Endothelial cell of umbilical vein (primary cell): ENCODE data around the gene IL1R1. TPM values are rescaled to one million over a fixed set of nuclear protein-coding genes. Genes with fewer than 3 reads are reported as not detected.

Source experiments
- BruUV-seq: library from RNA; stranded (reverse); fragments of 400-500 nt; replicated peaks from 2 replicates; lab custom pipeline; 2021; lab: Mats Ljungman, UMichigan
- CTCF ChIA-PET: fragments of 300-600, 350-600 bp; sonication (Branson Sonifier 250); formaldehyde crosslinking; loops from one replicate; lab custom pipeline; 2021; ENCODE audit warnings: antibody characterized with exemption, inconsistent platforms; lab: Charles Lee
- POLR2A ChIA-PET: fragments of 300-600, 350-600 bp; sonication (Branson Sonifier 250); formaldehyde crosslinking; loops from one replicate; lab custom pipeline; 2021; ENCODE audit warnings: antibody characterized with exemption, inconsistent platforms; lab: Charles Lee
- DNase-seq: peaks from one replicate; pipeline ENCODE4 v3.0.0-alpha.2; 2011; ENCODE audit warnings: low read depth, low spot score
- FAIRE-seq: peaks from 2 replicates; lab custom pipeline; 2011; peaks lifted over from hg19 to GRCh38; lab: Jason Lieb, UNC
- H2AFZ ChIP-seq: 2 replicates; pipeline ENCODE4 v1.6.0; 2012; ENCODE audit warnings: low read depth, low read length, control low read depth, inconsistent platforms
- H3K27ac ChIP-seq: 2 replicates; pipeline ENCODE4 v1.5.1; 2011; ENCODE audit warnings: low read depth, mild to moderate bottlenecking, control low read depth, low read length, moderate library complexity; ENCODE audit not compliant: insufficient read depth
- H3K27me3 ChIP-seq, 2 experiments: 2 replicates each; pipeline versions ENCODE4 v1.6.0 to v1.6.1; 2011; ENCODE audit warnings: low read length in 2 of 2, mixed read lengths in 1 of 2; ENCODE audit not compliant: control insufficient read depth in 2 of 2, insufficient read depth in 2 of 2
- H3K36me3 ChIP-seq, 2 experiments: 2 replicates in 1 of 2; 3 replicates in 1 of 2; pipeline ENCODE4 v1.5.1; 2011; ENCODE audit warnings: low read length in 2 of 2, mild to moderate bottlenecking in 1 of 2, moderate library complexity in 1 of 2; ENCODE audit not compliant: control insufficient read depth in 2 of 2, insufficient read depth in 2 of 2; ENCODE audit errors: extremely low read depth in 1 of 2
- H3K4me1 ChIP-seq: 3 replicates; pipeline ENCODE4 v1.5.1; 2011; ENCODE audit warnings: mild to moderate bottlenecking, low read length; ENCODE audit not compliant: control insufficient read depth, insufficient read depth; ENCODE audit errors: extremely low read depth
- H3K4me2 ChIP-seq: 2 replicates; pipeline ENCODE4 v1.6.1; 2011; ENCODE audit warnings: low read length, control low read depth, mixed read lengths; ENCODE audit not compliant: insufficient read depth
- H3K4me3 ChIP-seq, 3 experiments: fragments of 200-600 bp in 1 of 3; sonication (generic), shearing (Covaris generic) in 1 of 3; replicated peaks in 1 of 3; 2 replicates each; pipeline ENCODE4 v1.5.1; 2011 to 2016; ENCODE audit warnings: control low read depth in 3 of 3, low read length in 3 of 3, mild to moderate bottlenecking in 2 of 3, inconsistent platforms in 1 of 3, low read depth in 1 of 3, moderate library complexity in 1 of 3; ENCODE audit not compliant: insufficient read depth in 1 of 3
- H3K79me2 ChIP-seq: 2 replicates; pipeline ENCODE4 v1.6.0; 2012; ENCODE audit warnings: low read length, inconsistent platforms; ENCODE audit not compliant: control insufficient read depth, insufficient read depth
- H3K9ac ChIP-seq: replicated peaks from 2 replicates; pipeline ENCODE3; 2011; ENCODE audit warnings: low read length, control low read depth; ENCODE audit not compliant: insufficient read depth; ENCODE audit errors: extremely low read depth
- H3K9me1 ChIP-seq: replicated peaks from 3 replicates; pipeline ENCODE4 v1.6.0; 2011; ENCODE audit warnings: mild to moderate bottlenecking, low read length; ENCODE audit not compliant: control insufficient read depth, insufficient read depth; ENCODE audit errors: extremely low read depth
- H3K9me3 ChIP-seq: replicated peaks from 2 replicates; pipeline ENCODE4 v1.5.1; 2012; ENCODE audit warnings: low read length, inconsistent platforms; ENCODE audit not compliant: control insufficient read depth, insufficient read depth
- H4K20me1 ChIP-seq: replicated peaks from 2 replicates; pipeline ENCODE3; 2011; ENCODE audit warnings: mild to moderate bottlenecking, low read length; ENCODE audit not compliant: control insufficient read depth, insufficient read depth; ENCODE audit errors: extremely low read depth
- EZH2 ChIP-seq: IDR thresholded peaks from 2 replicates; pipeline ENCODE4 v1.6.1; 2012; ENCODE audit warnings: borderline replicate concordance, low read depth, mild to moderate bottlenecking, moderate library complexity, low read length, inconsistent platforms; ENCODE audit not compliant: severe bottlenecking
- GATA2 ChIP-seq: IDR thresholded peaks from 2 replicates; pipeline ENCODE4 v1.7.0; 2011; ENCODE audit warnings: low read depth, mild to moderate bottlenecking, moderate library complexity, mixed read lengths, low read length; ENCODE audit not compliant: insufficient read length, insufficient read depth
- JUN ChIP-seq: IDR thresholded peaks from 2 replicates; pipeline ENCODE4 v1.6.1; 2011; ENCODE audit warnings: borderline replicate concordance, low read depth; ENCODE audit not compliant: insufficient read length, insufficient read depth
- MYC ChIP-seq: IDR thresholded peaks from one replicate; pipeline ENCODE4 v1.6.1; 2011; ENCODE audit warnings: mild to moderate bottlenecking, low read depth, low read length
- POLR2A ChIP-seq: IDR thresholded peaks from 2 replicates; pipeline ENCODE4 v1.6.1; 2012; ENCODE audit warnings: low read depth, mild to moderate bottlenecking, control low read depth, low read length
- POLR2AphosphoS5 ChIP-seq: IDR thresholded peaks from 2 replicates; pipeline ENCODE4 v1.6.1; 2012; ENCODE audit warnings: low read depth, mild to moderate bottlenecking, control low read depth, low read length, moderate library complexity; ENCODE audit not compliant: insufficient read depth
- dilution Hi-C: fragments of 300-500 bp; cut with MboI; formaldehyde crosslinking; loops from one replicate; pipeline ENCODE4 v1.15.0; 2019; ENCODE audit warnings: low sequenced_read_pairs; ENCODE audit not compliant: extremely low pct_ligation_motif_present
- intact Hi-C: fragments of 100-400 bp; cut with micrococcal nuclease; formaldehyde crosslinking; loops from one replicate; pipeline ENCODE4 v1.10.0; 2022
- polyA plus RNA-seq, 4 experiments: library from polyadenylated mRNA; depleted of rRNA in 3 of 4; stranded (reverse) in 3 of 4; unstranded in 1 of 4; fragments of >200 nt; gene quantifications; 2 replicates each; pipeline versions ENCODE4 v1.2.1 to v1.2.3, GENCODE V29; 2011 to 2012; ENCODE audit warnings: missing spikeins in 1 of 4
- total RNA-seq: library from RNA; stranded (reverse); gene quantifications from 2 replicates; pipeline ENCODE4 v1.2.3, GENCODE V29; 2021
- TF ChIP-seq, protein P1 (sequence below): IDR thresholded peaks from 2 replicates; pipeline ENCODE4 v1.6.1; 2011; ENCODE audit not compliant: insufficient read depth, insufficient read length
- TF ChIP-seq, protein P2 (sequence below), 2 donors: IDR thresholded peaks; 1 replicate in 1 of 2; 2 replicates in 1 of 2; pipeline ENCODE4 v1.5.1; 2011; ENCODE audit warnings: low read length in 2 of 2, mild to moderate bottlenecking in 2 of 2, moderate library complexity in 2 of 2, control low read depth in 1 of 2, inconsistent platforms in 1 of 2, low read depth in 1 of 2; ENCODE audit not compliant: insufficient read depth in 1 of 2; ENCODE audit errors: extremely low read depth in 1 of 2

The IL1R1 gene
- total and polyA plus RNA-seq, 2 donors (not counting 3 experiments of a cell fraction or from before 2014, with no cell fraction given): 5.4 to 5.5 TPM

DNA sequence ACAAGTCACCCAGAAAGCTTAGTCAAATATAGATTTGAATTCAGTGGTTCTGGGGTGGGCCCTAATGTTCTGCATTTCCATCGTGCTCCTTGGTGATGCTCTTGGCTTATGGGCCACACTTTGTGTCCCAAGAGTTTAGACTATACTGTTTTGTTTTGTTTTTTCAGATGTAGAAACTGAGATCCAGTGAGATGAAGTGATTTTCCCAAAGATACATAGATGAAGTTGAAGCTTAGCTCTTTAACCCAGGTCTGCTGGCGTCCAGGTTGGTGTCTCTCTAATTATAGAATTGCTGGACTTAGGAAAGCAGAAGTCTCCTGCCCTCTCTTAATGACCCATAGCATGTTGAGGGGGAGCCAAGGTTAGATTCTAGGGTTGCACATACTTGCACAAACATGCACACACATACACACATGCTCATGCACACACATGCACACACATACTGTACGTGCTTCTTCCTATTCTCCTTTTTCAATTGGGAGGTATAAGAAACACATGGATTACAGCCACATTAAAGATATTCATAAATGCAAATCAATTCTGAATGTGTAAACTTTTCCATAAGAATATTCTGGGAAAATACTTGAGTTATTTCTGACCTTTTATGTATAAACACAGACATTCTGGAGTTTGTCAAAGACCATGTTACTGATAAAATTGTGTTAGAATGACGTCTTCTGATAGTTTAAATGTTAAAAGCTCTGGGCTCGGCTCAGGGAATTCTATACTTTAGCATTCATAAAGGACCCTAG, 41.3 kb upstream of the IL1R1 start:
- no peak for DNase-seq
- no peaks in the 10 kb centered on the region for H3K9me3 ChIP-seq
- H3K4me3 ChIP-seq: no peak overlapping the region
- intact Hi-C loops: no loop called here
- ChIA-PET CTCF (no interaction called here), POLR2A (no interaction called here)
- H4K20me1 ChIP-seq: no peaks in the 10 kb centered on the region
- no peak overlapping the region for H3K27ac ChIP-seq
- H3K4me1 ChIP-seq: peaks cover 10% of the 10 kb centered on the region
- no peaks in the 10 kb centered on the region for H3K79me2 ChIP-seq
- no peak for FAIRE-seq
- H3K4me2 ChIP-seq: no peak overlapping the region
- dilution Hi-C loops: no loop called here
- no peaks in the 10 kb centered on the region for H3K9me1 ChIP-seq
- H2AFZ ChIP-seq: no peak overlapping the region
- H3K27me3 ChIP-seq: no peaks in the 10 kb centered on the region
- no TSS peak for BruUV-seq
- no peaks in the 10 kb centered on the region for H3K36me3 ChIP-seq
- H3K9ac ChIP-seq: no peak overlapping the region
- no peak for TF ChIP-seq MYC
- TF ChIP-seq JUN: no peak
- no peak for TF ChIP-seq EZH2

DNA sequence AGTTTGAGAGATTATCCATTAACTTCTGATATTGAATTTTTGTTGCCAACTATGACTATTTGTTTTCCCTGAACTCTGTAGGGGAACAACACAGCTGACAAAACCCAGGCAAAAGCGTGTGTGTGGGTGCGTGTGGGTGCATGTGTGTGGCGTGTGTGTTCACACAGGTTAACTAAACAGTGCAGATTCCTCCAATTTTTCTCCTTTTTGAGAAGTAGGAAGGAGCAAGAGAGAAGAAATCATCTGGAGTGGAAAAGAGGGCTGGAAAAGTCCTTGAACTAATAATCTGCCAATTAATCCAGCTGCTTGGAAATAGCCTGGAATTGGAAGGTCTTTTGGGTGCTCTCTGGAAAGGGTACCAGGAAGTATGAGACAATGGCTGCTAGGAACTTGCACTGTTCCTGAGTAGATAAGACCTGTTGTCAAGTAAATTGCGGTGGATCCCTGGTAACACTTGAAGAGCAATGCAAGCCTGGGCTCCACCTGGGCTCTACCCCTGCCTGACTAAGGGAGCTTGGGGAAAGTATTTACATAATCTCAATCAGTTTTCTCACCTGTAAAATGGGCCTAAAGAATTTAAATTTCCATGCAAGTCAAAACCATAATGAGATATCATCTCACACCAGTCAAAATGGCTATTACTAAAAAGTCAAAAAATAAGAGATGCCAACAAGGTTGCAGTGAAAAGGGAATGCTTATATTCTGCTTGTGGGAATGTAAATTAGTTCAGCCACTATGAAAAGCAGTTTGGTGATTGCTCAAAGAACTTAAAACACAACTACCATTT, 40.5 kb upstream of the IL1R1 start:
- no peak for DNase-seq
- H3K9me3 ChIP-seq: no peaks in the 10 kb centered on the region
- POLR2A ChIA-PET: no interaction called here
- no peaks in the 10 kb centered on the region for H4K20me1 ChIP-seq
- no peak for FAIRE-seq
- no peaks in the 10 kb centered on the region for H3K27me3 ChIP-seq
- BruUV-seq: no TSS peak
- dilution Hi-C loops: no loop called here
- no peak overlapping the region for H3K4me3 ChIP-seq
- H3K79me2 ChIP-seq: no peaks in the 10 kb centered on the region
- H3K4me1 ChIP-seq: peaks cover 10% of the 10 kb centered on the region
- CTCF ChIA-PET: no interaction called here
- H3K9ac ChIP-seq: no peak overlapping the region
- no peaks in the 10 kb centered on the region for H3K36me3 ChIP-seq
- no peak overlapping the region for H2AFZ ChIP-seq
- intact Hi-C loops: no loop called here
- H3K27ac ChIP-seq: no peak overlapping the region
- H3K4me2 ChIP-seq: no peak overlapping the region
- H3K9me1 ChIP-seq: no peaks in the 10 kb centered on the region
- TF ChIP-seq EZH2 (no peak), JUN (no peak), POLR2A (no peak), GATA2 (no peak), POLR2AphosphoS5 (no peak)
- TF ChIP-seq, protein P1, sequence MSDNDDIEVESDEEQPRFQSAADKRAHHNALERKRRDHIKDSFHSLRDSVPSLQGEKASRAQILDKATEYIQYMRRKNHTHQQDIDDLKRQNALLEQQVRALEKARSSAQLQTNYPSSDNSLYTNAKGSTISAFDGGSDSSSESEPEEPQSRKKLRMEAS: no peak
- TF ChIP-seq, protein P2, sequence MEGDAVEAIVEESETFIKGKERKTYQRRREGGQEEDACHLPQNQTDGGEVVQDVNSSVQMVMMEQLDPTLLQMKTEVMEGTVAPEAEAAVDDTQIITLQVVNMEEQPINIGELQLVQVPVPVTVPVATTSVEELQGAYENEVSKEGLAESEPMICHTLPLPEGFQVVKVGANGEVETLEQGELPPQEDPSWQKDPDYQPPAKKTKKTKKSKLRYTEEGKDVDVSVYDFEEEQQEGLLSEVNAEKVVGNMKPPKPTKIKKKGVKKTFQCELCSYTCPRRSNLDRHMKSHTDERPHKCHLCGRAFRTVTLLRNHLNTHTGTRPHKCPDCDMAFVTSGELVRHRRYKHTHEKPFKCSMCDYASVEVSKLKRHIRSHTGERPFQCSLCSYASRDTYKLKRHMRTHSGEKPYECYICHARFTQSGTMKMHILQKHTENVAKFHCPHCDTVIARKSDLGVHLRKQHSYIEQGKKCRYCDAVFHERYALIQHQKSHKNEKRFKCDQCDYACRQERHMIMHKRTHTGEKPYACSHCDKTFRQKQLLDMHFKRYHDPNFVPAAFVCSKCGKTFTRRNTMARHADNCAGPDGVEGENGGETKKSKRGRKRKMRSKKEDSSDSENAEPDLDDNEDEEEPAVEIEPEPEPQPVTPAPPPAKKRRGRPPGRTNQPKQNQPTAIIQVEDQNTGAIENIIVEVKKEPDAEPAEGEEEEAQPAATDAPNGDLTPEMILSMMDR (IDR thresholded peaks at IDR 0.05; ENCODE audit: extremely low read depth in 1 of 2, insufficient read depth in 1 of 2, low read depth in 1 of 2, low read length in 2 of 2): no peak
